Neutrophil (primary cell): Measurements from ENCODE around the gene NAALADL2.
"Not testable (repeated sequence)": the region's sequence is repeated elsewhere in the genome, so short reads cannot be mapped to it uniquely, and the experiment has no call there.

Source experiments
- H3K27ac ChIP-seq: fragments of 200-600 bp; sonication (generic); 2 replicates; pipeline ENCODE4 v1.5.1; 2016; ENCODE audit warnings: mild to moderate bottlenecking, moderate library complexity
- H3K27me3 ChIP-seq: fragments of 200-600 bp; sonication (generic); 2 replicates; pipeline ENCODE4 v1.6.0; 2016; ENCODE audit warnings: mild to moderate bottlenecking
- H3K36me3 ChIP-seq: fragments of 200-600 bp; sonication (generic); 2 replicates; pipeline ENCODE4 v1.5.1; 2017
- H3K4me1 ChIP-seq, 2 experiments: fragments of 200-600 bp in 1 of 2; sonication (generic) in 1 of 2; 1 replicate in 1 of 2; 2 replicates in 1 of 2; pipeline versions ENCODE4 v1.5.1 to v1.6.1; 2013 to 2016; ENCODE audit warnings: low read depth in 1 of 2, low read length in 1 of 2, mild to moderate bottlenecking in 1 of 2, moderate library complexity in 1 of 2; ENCODE audit not compliant: control insufficient read depth in 1 of 2, insufficient read depth in 1 of 2
- H3K4me3 ChIP-seq, 2 experiments: fragments of 200-600 bp in 1 of 2; sonication (generic) in 1 of 2; 1 replicate in 1 of 2; 2 replicates in 1 of 2; pipeline ENCODE4 v1.5.1; 2013 to 2016; ENCODE audit warnings: low read depth in 1 of 2, low read length in 1 of 2, mild to moderate bottlenecking in 1 of 2, moderate library complexity in 1 of 2
- H3K9me3 ChIP-seq: fragments of 200-600 bp; sonication (generic); 2 replicates; pipeline ENCODE4 v1.5.1; 2016
- TF ChIP-seq, protein P1 (sequence below): fragments of 200-600 bp; sonication (generic); IDR thresholded peaks from 2 replicates; pipeline ENCODE4 v1.5.1; 2016; ENCODE audit warnings: antibody characterized with exemption

The NAALADL2 gene

DNA sequence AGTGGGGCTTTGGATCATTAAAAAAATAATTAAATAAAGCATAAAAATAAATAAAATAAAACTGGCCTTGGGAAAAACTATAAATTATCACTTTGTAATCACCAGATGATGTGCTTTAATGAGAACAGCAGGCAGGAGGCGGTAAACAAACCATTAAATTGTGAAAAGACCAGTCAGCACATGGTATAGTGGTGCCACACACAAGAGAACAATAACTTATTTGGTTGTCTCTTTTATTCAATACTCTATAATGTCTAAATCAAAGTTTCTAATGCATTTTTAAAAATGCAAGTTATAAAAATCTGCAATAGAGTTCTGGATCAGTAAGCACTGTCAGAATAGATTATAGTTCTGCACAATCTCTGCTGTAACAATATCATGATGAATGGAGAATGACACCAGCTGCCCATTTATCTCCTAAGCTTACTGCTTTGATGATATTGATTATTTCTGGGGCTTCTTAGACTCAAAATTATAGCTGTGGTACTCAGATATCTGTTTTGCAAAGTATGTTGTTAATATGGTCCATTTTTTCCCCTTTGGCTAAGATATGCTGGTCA, 259.3 kb downstream of the NAALADL2 start:
- Histone ChIP-seq H3K36me3 (no peaks in the 10 kb centered on the region), H3K4me1 (no peaks in the 10 kb centered on the region), H3K9me3 (no peaks in the 10 kb centered on the region), H3K27ac (no peak overlapping the region), H3K4me3 (no peak overlapping the region), H3K27me3 (no peaks in the 10 kb centered on the region)
- TF ChIP-seq, protein P1, sequence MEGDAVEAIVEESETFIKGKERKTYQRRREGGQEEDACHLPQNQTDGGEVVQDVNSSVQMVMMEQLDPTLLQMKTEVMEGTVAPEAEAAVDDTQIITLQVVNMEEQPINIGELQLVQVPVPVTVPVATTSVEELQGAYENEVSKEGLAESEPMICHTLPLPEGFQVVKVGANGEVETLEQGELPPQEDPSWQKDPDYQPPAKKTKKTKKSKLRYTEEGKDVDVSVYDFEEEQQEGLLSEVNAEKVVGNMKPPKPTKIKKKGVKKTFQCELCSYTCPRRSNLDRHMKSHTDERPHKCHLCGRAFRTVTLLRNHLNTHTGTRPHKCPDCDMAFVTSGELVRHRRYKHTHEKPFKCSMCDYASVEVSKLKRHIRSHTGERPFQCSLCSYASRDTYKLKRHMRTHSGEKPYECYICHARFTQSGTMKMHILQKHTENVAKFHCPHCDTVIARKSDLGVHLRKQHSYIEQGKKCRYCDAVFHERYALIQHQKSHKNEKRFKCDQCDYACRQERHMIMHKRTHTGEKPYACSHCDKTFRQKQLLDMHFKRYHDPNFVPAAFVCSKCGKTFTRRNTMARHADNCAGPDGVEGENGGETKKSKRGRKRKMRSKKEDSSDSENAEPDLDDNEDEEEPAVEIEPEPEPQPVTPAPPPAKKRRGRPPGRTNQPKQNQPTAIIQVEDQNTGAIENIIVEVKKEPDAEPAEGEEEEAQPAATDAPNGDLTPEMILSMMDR, result no peak

DNA sequence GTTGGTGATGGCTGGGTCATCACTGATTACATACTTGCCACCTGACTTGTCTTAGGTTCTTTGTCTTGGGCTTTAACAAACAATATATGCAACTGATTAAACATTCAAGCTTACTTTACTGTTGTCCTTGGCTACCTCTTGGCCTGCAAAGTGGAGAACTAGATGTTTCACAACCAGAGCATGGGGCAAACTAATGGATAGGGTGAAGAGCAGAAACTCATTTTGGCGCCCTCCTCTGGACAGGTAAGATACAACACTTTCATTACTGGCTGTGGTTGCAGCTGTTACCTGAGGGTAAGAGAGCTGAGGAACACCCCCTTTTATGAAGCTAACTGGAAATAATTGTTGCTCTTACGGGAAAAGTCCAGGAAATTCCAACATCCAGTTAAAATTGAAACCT, 262.1 kb downstream of the NAALADL2 start:
- H3K9me3 ChIP-seq, result no peaks in the 10 kb centered on the region
- H3K27ac ChIP-seq, result no peak overlapping the region
- H3K36me3 ChIP-seq, result no peaks in the 10 kb centered on the region
- H3K27me3 ChIP-seq, result no peaks in the 10 kb centered on the region
- H3K4me1 ChIP-seq, result no peaks in the 10 kb centered on the region
- TF ChIP-seq, protein P1, result no peak
- no peak overlapping the region for H3K4me3 ChIP-seq

DNA sequence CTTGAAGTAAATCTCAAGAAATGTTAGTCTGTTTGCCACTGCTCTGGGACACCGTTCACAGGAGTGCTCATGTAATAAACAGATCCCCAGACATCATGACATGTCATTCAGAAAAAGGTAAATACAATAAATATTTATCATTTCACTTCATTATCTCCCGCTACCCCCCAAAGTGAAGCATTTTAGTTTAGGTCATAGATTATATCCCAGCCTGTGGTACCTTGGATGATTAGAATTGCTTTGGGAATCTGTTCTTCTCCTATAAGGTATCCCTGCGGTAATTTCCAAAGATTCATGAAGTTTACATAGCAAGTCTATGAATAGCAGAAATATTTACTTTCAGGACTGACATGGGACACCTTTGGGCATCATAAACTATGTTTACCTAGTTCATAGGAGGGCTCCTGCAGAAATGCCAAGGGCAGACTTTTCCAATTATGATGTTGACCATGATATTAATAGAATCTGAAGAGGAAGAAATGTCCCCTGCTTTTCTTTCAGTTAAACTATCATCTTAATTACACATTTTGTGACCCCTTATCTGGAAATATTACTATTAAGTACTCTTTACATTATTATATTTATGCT, 268.0 kb downstream of the NAALADL2 start:
- Histone ChIP-seq H3K27ac (no peak overlapping the region), H3K27me3 (no peaks in the 10 kb centered on the region), H3K36me3 (no peaks in the 10 kb centered on the region), H3K4me3 (no peak overlapping the region), H3K9me3 (no peaks in the 10 kb centered on the region), H3K4me1 (no peaks in the 10 kb centered on the region)
- TF ChIP-seq, protein P1, result no peak

DNA sequence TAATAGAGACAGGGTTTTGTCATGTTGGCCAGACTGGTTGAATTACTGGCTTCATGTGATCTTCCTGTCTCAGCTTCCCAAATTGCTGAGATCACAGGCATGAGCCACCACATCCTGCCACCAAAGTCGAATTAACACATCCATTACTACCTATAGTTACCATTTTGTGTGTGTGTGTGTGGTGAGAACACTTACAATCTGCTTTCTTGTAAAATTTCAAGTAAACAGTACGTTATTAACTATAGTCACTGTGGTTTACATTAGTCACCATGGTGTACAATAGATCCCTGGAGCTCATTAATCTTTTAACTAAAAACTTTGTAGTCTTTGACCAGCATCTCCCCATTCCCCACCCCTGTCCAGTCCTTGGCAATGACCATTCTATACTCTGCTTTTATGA, 270.0 kb downstream of the NAALADL2 start:
- H3K27ac ChIP-seq, result no peak overlapping the region
- no peaks in the 10 kb centered on the region for H3K36me3 ChIP-seq
- H3K9me3 ChIP-seq, result no peaks in the 10 kb centered on the region
- no peak overlapping the region for H3K4me3 ChIP-seq
- no peaks in the 10 kb centered on the region for H3K4me1 ChIP-seq
- H3K27me3 ChIP-seq, result no peaks in the 10 kb centered on the region
- TF ChIP-seq, protein P1, result no peak

DNA sequence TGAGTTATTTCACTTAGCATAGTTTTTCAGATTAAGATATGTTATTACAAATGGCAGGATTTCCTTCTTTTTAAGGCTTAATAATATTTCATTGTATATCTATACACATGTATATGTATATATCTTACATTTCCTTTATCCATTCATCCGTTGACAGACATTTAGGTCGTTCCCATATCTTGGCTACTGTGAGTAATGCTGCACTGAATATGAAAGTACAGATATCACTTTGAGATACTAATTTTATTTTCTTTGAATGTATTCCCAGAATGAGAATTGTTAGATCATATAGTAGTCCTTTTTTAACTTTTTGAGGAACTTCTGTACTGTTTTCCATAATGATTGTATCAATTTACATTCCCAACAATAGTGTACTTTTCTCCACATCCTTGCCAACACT, 270.4 kb downstream of the NAALADL2 start:
- Histone ChIP-seq H3K27me3 (no peaks in the 10 kb centered on the region), H3K36me3 (no peaks in the 10 kb centered on the region), H3K9me3 (no peaks in the 10 kb centered on the region), H3K4me3 (no peak overlapping the region), H3K4me1 (no peaks in the 10 kb centered on the region), H3K27ac (no peak overlapping the region)
- TF ChIP-seq, protein P1, result no peak

DNA sequence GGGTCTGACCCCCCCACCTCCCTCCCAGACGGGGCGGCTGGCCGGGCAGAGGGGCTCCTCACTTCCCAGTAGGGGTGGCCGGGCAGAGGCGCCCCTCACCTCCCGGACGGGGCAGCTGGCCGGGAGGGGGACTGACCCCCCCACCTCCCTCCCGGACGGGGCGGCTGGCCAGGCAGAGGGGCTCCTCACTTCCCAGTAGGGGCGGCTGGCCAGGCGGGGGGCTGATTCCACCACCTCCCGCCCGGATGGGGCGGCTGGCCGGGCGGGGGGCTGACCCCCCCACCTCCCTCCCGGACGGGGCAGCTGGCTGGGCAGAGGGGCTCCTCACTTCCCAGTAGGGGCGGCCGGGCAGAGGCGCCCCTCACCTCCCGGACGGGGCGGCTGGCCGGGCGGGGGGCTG, 272.7 kb downstream of the NAALADL2 start:
- not testable (repeated sequence) for H3K36me3 ChIP-seq, H3K9me3 ChIP-seq, H3K27ac ChIP-seq, H3K4me1 ChIP-seq, H3K27me3 ChIP-seq, H3K4me3 ChIP-seq

DNA sequence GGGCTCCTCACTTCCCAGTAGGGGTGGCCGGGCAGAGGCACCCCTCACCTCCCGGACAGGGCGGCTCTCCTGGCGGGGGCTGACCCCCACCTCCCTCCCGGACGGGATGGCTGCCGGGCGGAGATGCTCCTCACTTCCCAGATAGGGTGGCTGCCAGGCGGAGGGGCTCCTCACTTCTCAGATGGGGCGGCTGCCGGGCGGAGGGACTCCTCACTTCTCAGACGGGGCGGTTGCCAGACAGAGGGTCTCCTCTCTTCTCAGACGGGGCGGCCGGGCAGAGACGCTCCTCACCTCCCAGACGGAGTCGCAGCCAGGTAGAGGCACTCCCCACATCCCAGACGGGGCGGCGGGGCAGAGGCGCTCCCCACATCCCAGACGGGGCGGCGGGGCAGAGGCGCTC, 273.6 kb downstream of the NAALADL2 start:
- H3K4me3 ChIP-seq, H3K4me1 ChIP-seq, H3K36me3 ChIP-seq, H3K9me3 ChIP-seq, H3K27ac ChIP-seq, H3K27me3 ChIP-seq: not testable (repeated sequence)
